Measurements from ENCODE around the gene TREML4. TPM values are rescaled to one million over a fixed set of nuclear protein-coding genes. Genes with fewer than 3 reads are reported as not detected.

The TREML4 gene
- total RNA-seq, 2 experiments from 2014 or later, result not detected

DNA sequence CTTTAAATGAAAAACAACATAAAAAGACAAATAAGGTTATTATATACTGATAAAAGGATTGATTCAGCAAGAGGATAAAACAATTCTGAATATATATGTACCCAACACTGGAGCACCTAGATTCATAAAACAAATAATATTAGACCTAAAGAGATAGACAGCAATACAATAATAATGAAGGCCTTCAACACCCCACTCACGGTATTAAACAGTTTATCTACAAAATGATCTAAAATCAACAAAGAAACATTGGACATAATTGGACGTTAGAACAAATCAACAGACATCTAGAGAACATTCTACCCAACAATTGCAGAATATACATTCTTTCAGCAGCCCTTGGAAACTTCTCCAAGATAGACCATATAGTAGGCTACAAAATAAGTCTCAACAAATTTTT, 34.3 kb downstream of the TREML4 start:
- no peak overlapping the region for H3K4me3 Mint-ChIP-seq
- intact Hi-C loops (cut with micrococcal nuclease), result no loop called here
- peaks cover 21% of the 10 kb centered on the region for H3K9me3 Mint-ChIP-seq
- H3K27me3 Mint-ChIP-seq (ENCODE audit: low read depth), result no peaks in the 10 kb centered on the region
- no peaks in the 10 kb centered on the region for H3K4me1 Mint-ChIP-seq (ENCODE audit: low read depth)
- H3K27ac Mint-ChIP-seq, result no peak overlapping the region
- CTCF ChIA-PET, result no interaction called here
- no peaks in the 10 kb centered on the region for H3K36me3 Mint-ChIP-seq (ENCODE audit: low read depth)
- no peak for DNase-seq

DNA sequence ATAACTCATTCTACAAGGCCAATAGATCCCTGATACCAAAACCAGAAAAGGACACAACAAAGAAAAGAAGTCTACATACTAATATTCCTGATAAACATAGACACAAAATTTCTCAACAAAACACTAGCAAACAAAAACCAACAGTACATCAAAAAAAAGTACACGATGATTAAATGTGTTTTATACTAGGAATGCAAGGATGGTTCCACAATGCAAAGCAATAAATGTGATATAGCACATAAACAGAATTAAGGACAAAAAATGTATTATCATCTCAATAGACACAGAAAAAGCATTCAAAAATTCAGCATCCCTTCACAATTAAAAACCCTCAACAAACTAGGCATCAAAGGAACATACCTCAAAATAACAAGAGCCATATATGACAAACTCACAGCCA, 35.1 kb downstream of the TREML4 start:
- intact Hi-C loops (cut with micrococcal nuclease), result no loop called here
- no peak for DNase-seq
- Mint-ChIP-seq H3K36me3 (ENCODE audit: low read depth) (no peaks in the 10 kb centered on the region), H3K9me3 (peaks cover 21% of the 10 kb centered on the region), H3K4me1 (ENCODE audit: low read depth) (no peaks in the 10 kb centered on the region), H3K4me3 (no peak overlapping the region), H3K27me3 (ENCODE audit: low read depth) (no peaks in the 10 kb centered on the region), H3K27ac (no peak overlapping the region)
- CTCF ChIA-PET, result interaction anchor here (0.7 kb wide), 1 partner anchor 448 kb away, joined by 4 read pairs; no protein-coding TSS in a partner anchor

DNA sequence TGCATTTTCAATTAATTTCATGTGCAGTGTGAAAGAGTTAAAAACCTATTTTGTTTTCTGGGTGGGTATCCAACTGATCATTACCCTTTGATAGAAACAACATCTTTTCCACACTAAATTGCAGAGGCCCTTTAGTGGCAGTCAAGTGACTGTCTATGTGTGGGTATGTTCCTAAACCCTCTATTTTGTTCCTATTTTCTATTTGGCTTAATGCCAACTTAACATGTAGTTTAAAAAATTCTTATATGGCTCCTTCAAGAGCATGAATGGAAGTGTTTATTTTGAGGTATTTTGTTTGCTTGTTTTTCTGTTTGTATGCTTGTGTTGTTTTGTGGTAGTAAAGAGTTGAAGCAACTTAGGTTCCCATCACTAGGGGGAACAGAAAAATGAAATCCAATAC, 38.4 kb downstream of the TREML4 start:
- intact Hi-C loops (cut with micrococcal nuclease), result no loop called here
- Mint-ChIP-seq H3K4me3 (no peak overlapping the region), H3K36me3 (ENCODE audit: low read depth) (no peaks in the 10 kb centered on the region), H3K27ac (no peak overlapping the region), H3K27me3 (ENCODE audit: low read depth) (no peaks in the 10 kb centered on the region), H3K9me3 (peaks cover 14% of the 10 kb centered on the region), H3K4me1 (ENCODE audit: low read depth) (peaks cover under 1% of the 10 kb centered on the region)
- no peak for DNase-seq
- CTCF ChIA-PET, result interaction anchor here (1.1 kb wide), 1 partner anchor 15 kb away, joined by 3 read pairs; no protein-coding TSS in a partner anchor

DNA sequence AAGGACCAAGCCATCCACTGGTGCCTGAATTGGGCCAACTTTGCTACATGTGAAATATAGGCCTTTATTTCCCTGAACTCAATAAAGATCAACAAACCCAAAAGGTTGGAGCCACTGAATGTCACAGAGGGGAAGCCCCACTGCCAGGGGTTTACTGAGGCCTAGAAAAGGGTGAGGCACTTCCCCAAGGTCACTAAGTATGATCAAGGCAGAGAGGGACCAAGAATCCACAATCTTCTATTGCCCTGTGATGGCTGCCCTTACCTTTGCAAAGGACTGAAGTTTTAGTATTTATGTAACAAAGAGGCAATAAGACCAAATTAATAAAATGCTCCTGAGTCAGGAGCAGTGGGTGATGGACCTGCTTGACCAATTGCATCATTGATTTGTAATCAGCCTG, 40.3 kb downstream of the TREML4 start:
- H3K36me3 Mint-ChIP-seq (ENCODE audit: low read depth), result no peaks in the 10 kb centered on the region
- H3K9me3 Mint-ChIP-seq, result peaks cover 1% of the 10 kb centered on the region
- DNase-seq, result no peak
- intact Hi-C loops (cut with micrococcal nuclease), result no loop called here
- H3K4me1 Mint-ChIP-seq (ENCODE audit: low read depth), result peaks cover 8% of the 10 kb centered on the region
- H3K27me3 Mint-ChIP-seq (ENCODE audit: low read depth), result no peaks in the 10 kb centered on the region
- no peak overlapping the region for H3K4me3 Mint-ChIP-seq
- H3K27ac Mint-ChIP-seq, result no peak overlapping the region
- CTCF ChIA-PET, result interaction anchor here (0.9 kb wide), 1 partner anchor 30 kb away, joined by 3 read pairs; no protein-coding TSS in a partner anchor

DNA sequence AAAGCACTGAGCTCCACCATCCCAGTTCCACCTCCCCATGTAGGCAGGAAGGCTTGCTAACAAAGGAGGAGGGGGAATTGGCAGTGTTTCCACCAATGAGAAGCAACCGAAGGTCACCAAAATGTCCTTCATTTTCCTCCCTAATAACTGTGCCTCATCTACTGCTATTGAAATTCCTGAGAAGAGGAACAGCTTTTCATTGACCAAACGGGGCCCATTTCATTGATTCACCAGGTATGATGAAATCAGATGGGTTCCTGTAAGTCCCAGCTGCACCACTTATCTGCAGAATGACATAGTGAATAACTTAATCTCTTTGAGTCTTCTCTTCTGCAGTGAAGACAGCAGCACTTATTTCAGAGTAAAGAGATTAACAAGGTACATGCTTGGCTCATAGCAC, 41.0 kb downstream of the TREML4 start:
- CTCF ChIA-PET, result interaction anchor here (0.9 kb wide), 2 partner anchors 29 to 37 kb away, joined by 3 read pairs; no protein-coding TSS in a partner anchor
- H3K27me3 Mint-ChIP-seq (ENCODE audit: low read depth), result no peaks in the 10 kb centered on the region

DNA sequence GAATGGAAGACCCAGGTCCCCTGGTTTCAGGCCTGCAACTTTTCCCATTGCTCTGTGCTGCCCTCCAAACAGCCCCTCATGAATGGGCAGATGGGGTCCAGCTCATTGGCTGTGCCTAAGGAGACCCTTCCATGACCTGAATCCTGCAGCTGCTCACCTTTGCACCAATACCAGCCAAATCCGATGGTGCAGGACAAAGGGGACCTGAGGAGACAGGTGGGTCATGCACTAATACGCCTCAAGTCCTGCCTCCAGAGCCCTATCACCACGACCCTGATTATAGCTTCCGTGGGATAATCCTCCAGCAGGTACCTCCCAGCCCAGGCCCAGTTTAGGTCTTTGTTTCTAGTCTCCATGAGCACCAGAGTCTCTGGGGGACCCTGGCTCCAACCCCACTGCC, 41.6 kb downstream of the TREML4 start:
- peaks cover 8% of the 10 kb centered on the region for H3K4me1 Mint-ChIP-seq (ENCODE audit: low read depth)
- H3K9me3 Mint-ChIP-seq, result no peaks in the 10 kb centered on the region
- DNase-seq, result no peak
- intact Hi-C loops (cut with micrococcal nuclease), result no loop called here
- H3K4me3 Mint-ChIP-seq, result no peak overlapping the region
- H3K36me3 Mint-ChIP-seq (ENCODE audit: low read depth), result no peaks in the 10 kb centered on the region
- CTCF ChIA-PET, result interaction anchor here (0.9 kb wide), 1 partner anchor 37 kb away, joined by 3 read pairs; no protein-coding TSS in a partner anchor
- no peaks in the 10 kb centered on the region for H3K27me3 Mint-ChIP-seq (ENCODE audit: low read depth)
- H3K27ac Mint-ChIP-seq, result no peak overlapping the region

More for the DNA sequence above, 41.0 kb downstream of the TREML4 start:
- Mint-ChIP-seq H3K9me3 (no peaks in the 10 kb centered on the region), H3K27ac (no peak overlapping the region), H3K4me3 (no peak overlapping the region), H3K36me3 (ENCODE audit: low read depth) (no peaks in the 10 kb centered on the region), H3K4me1 (ENCODE audit: low read depth) (peaks cover 8% of the 10 kb centered on the region)
- no peak for DNase-seq
- intact Hi-C loops (cut with micrococcal nuclease), result no loop called here

DNA sequence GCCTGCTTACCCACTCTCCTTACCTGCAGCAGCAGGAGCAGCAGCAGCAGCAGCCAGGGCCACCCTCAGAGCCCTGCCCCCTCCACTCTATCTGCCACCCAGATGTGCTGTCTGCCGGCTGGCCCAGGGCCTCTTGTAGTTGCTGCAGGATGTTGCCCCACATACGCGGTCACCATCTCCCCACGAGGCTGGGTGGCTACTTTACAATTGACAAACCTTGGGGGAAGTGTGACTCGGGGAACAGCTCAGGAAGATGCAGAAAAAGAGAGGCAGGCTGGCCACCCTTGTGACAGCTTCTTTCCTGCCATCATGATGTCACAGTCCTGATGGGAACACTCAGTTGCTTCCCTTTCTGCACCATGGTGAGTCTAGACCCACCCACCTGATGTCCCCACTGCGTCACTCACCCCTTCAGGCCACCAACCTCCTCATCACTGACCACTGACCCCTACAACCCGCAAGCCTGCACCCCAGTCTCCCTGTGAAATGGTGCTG, 43.8 kb downstream of the TREML4 start:
- Mint-ChIP-seq H3K27ac (peak overlapping the region; percentile 25), H3K9me3 (no peaks in the 10 kb centered on the region), H3K27me3 (ENCODE audit: low read depth) (no peaks in the 10 kb centered on the region), H3K36me3 (ENCODE audit: low read depth) (no peaks in the 10 kb centered on the region), H3K4me3 (no peak overlapping the region), H3K4me1 (ENCODE audit: low read depth) (peaks cover 8% of the 10 kb centered on the region)
- intact Hi-C loops (cut with micrococcal nuclease), result no loop called here
- DNase-seq, result peak; percentile 44
- CTCF ChIA-PET, result interaction anchor here (1.3 kb wide), 1 partner anchor 35 kb away, joined by 5 read pairs; no protein-coding TSS in a partner anchor

DNA sequence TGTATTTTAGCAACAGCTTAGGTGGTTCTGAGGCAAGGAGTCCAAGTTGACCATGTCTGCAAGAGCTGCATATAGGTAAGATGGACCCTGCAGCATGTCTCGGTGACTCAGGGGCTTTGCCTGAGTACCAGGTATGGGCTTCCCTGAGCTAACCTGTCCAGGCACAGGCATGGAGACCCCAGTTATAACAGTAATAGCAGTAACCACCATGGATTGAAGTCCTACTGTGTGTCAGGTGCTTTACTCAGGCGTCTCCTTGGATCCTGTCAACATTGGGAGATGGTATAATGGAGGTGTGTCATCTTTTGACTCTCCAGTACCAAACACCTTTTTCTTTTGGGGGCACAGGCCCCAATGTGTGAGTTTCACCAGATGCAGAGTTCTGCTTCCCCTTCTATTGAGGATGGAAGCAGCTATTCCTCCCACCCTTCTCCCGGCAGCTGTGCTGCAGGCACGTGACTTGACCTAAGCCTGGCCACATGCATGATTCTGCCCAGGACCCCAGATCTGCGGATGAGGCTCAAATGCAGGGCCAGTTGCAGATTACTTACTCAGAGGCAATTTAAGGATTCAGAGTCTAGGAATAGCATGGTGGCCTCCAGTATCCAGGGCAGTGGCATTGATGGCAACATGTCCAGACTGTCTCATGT, 44.6 kb downstream of the TREML4 start:
- H3K9me3 Mint-ChIP-seq, result no peaks in the 10 kb centered on the region
- H3K27ac Mint-ChIP-seq, result no peak overlapping the region
- intact Hi-C loops (cut with micrococcal nuclease), result no loop called here
- H3K27me3 Mint-ChIP-seq (ENCODE audit: low read depth), result no peaks in the 10 kb centered on the region
- CTCF ChIA-PET, result interaction anchor here (1.3 kb wide), 1 partner anchor 34 kb away, joined by 5 read pairs; no protein-coding TSS in a partner anchor
- no peak for DNase-seq
- peaks cover 8% of the 10 kb centered on the region for H3K4me1 Mint-ChIP-seq (ENCODE audit: low read depth)
- H3K4me3 Mint-ChIP-seq, result no peak overlapping the region
- no peaks in the 10 kb centered on the region for H3K36me3 Mint-ChIP-seq (ENCODE audit: low read depth)

DNA sequence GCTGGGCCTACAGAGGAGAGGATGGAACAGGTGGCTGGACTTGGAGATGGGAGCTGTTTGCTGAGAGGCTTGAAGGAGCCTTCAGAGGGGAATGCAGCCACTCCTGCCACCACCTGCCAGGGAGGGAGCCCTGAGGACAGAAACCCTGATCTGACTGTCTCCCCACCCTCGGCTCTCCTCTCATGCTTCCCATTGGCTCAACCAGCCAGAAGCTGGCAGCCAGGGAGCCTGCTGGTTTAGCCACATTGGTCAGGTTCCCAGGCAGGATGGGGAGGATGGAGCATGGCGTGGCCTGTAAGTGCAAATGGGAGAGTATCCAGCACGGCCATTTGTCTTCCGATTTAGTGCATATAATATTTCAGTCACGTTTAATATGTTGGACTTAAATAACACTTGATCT, 45.6 kb downstream of the TREML4 start:
- Mint-ChIP-seq H3K4me1 (ENCODE audit: low read depth) (peaks cover 11% of the 10 kb centered on the region), H3K36me3 (ENCODE audit: low read depth) (no peaks in the 10 kb centered on the region), H3K9me3 (no peaks in the 10 kb centered on the region), H3K27ac (no peak overlapping the region), H3K4me3 (no peak overlapping the region), H3K27me3 (ENCODE audit: low read depth) (no peaks in the 10 kb centered on the region)
- DNase-seq, result no peak
- intact Hi-C loops (cut with micrococcal nuclease), result no loop called here
- CTCF ChIA-PET, result interaction anchor here (0.7 kb wide), 1 partner anchor 363 kb away, joined by 3 read pairs; no protein-coding TSS in a partner anchor

DNA sequence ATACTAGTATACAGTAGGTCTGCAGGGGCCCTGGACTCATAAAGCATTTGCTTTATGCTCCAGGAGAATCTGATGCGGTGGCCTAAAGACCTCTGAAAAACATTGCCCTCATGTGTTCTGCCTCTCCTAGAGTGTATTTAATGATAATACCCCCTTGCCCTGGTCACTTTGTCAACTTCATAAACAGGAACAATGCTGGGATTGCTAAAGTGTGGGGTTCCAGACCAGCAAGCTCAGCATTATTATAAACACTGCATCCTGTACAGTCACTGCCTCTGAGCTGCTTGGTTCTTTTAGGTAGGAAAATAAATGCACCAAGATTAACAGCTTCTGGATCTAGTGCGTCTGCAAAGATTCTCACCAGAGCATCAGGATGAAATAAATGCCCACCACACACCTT, 46.1 kb downstream of the TREML4 start:
- CTCF ChIA-PET, result interaction anchor here (0.7 kb wide), 1 partner anchor 252 kb away, joined by 3 read pairs; no protein-coding TSS in a partner anchor
- Mint-ChIP-seq H3K27ac (no peak overlapping the region), H3K36me3 (ENCODE audit: low read depth) (no peaks in the 10 kb centered on the region), H3K27me3 (ENCODE audit: low read depth) (no peaks in the 10 kb centered on the region), H3K4me3 (no peak overlapping the region), H3K4me1 (ENCODE audit: low read depth) (peaks cover 16% of the 10 kb centered on the region), H3K9me3 (no peaks in the 10 kb centered on the region)
- DNase-seq, result no peak
- intact Hi-C loops (cut with micrococcal nuclease), result no loop called here

DNA sequence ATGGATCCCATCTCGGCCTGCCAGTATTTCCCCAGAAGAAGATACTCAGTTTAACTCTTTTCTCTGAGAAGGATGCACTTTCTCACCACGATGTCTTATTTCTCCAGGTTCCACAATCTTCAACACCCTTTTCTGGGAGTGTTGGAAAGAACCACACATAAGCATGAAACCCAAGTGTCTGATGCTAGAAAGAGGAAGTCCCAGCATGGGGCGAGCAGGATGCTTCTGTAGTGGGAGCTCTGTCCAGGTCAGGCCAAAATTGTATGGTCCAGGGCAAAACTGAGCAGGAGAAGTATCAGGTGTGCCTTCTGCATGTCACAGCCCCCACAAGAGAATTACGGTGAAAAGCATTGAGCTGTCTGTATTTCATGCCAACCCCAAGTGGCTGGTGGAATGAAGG, 47.3 kb downstream of the TREML4 start:
- no peaks in the 10 kb centered on the region for H3K9me3 Mint-ChIP-seq
- peaks cover 18% of the 10 kb centered on the region for H3K4me1 Mint-ChIP-seq (ENCODE audit: low read depth)
- H3K4me3 Mint-ChIP-seq, result no peak overlapping the region
- no peaks in the 10 kb centered on the region for H3K27me3 Mint-ChIP-seq (ENCODE audit: low read depth)
- no peaks in the 10 kb centered on the region for H3K36me3 Mint-ChIP-seq (ENCODE audit: low read depth)
- H3K27ac Mint-ChIP-seq, result no peak overlapping the region
- CTCF ChIA-PET, result interaction anchor here (0.6 kb wide), 1 partner anchor 211 kb away, joined by 4 read pairs; no protein-coding TSS in a partner anchor
- intact Hi-C loops (cut with micrococcal nuclease), result no loop called here
- no peak for DNase-seq

DNA sequence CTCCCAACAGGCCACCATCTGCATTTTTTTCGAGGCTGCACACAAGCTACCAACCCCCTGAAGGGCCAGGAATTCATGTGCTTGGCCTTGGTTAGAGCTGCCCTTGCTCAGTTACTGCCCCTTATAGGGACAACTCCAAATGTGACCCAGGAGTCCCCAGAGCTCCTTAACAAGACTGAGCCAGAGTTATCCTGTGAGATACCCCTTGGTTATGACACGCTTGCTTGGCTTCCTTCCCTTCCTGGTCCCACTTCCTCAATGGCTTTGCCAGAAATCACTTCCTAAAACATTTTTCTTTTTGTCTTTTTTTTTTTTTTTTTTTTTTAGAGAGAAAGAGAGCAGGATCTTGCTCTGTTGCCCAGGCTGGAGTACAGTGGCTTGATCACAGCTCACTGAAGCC, 49.5 kb downstream of the TREML4 start:
- Mint-ChIP-seq H3K27ac (no peak overlapping the region), H3K4me3 (no peak overlapping the region), H3K36me3 (ENCODE audit: low read depth) (no peaks in the 10 kb centered on the region), H3K27me3 (ENCODE audit: low read depth) (no peaks in the 10 kb centered on the region), H3K9me3 (no peaks in the 10 kb centered on the region), H3K4me1 (ENCODE audit: low read depth) (peaks cover 12% of the 10 kb centered on the region)
- no peak for DNase-seq
- intact Hi-C loops (cut with micrococcal nuclease), result no loop called here
- CTCF ChIA-PET, result interaction anchor here (0.6 to 3.4 kb wide), 8 partner anchors 18 to 329 kb away, joined by 3 to 23 read pairs (median 8); no protein-coding TSS in a partner anchor
